Medulla oblongata (tissue), 1 donor: ENCODE results near the gene PHRF1.

Experiments
- DNase-seq: peaks from one replicate; pipeline ENCODE4 v3.0.0-alpha.2; 2015; ENCODE audit errors: extremely low spot score

PHRF1 gene

GRCh38 chr11:556662-557256, 19.5 kb upstream of the PHRF1 start:
- no peak for DNase-seq

GRCh38 chr11:557328-558132, 18.7 kb upstream of the PHRF1 start:
- DNase-seq, result no peak

DNA sequence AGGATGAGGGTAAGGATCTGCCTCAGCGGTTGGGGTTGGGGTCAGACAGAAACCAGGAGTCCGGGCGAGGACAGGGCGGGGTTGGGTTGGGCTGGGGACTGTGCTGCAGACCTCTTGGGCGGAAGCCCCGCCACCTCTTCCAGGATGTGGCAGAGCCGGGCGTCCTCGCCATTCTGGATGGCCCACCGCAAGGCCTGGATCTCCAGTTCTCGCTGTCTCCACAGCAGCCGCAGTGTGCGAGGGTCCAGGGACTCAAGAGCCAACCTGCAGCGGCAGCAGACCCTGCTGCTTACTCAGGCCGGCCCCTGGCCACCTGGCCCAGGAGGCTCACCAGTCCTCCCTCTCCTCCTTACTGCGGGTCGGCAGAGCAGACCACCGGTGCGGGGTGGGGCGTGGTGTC, 17.8 kb upstream of the PHRF1 start:
- no peak for DNase-seq

DNA sequence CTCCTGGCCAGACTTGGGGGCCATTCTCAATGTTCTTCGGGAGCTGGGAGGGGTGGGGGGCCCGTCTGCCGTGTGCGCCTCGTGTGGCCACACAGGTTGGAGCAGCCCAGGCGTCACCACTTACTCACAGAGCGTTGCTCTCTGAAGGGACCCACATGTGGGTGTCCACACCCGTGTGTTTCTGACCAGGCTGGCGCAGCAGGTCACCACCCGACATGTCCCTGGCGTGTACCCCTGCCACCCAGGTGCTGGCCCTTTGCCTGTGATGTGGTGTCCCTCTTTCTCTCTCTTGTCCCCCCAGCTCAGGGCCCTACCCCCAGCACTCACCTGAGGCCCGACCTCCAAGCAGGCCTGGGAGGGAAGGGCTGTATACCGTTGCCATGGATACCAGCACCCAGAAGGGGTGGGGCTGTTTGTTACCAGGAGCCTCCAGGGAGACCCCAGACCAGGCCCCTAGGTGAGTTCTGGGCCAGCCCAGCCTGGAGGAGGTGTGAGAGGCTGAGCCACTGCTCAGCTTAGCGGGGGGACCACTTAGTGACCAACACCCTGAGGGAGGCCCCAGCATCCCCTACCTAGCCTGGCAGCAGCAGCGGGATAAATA, 17.1 kb upstream of the PHRF1 start:
- no peak for DNase-seq

DNA sequence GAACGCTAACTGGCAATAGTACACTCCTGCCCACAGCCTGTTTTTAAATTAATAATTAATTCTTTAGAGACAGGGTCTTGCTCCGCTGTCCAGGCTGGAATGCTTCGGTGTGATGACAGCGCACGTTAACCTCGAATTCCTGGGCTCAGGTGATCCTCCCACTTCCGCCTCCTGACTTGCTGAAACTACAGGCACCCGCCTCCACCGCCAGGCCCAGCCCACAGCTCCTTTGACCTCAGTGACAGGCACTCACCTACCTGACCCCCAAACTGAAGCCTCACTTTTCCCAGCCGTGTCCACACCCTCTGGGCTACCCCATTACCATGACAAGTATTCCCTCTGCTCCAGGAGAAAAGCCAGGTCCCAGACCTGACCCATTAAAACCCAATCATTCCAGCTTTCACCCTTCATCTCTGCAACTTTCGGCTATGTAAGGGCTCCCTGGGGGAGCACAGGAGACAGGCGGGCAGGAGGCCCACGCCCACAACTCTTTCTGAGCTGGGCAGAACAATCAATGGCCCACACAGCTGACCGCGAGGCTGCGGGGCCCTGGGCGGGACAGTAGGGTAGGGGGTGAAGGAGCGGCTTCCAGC, 16.5 kb upstream of the PHRF1 start:
- no peak for DNase-seq

DNA sequence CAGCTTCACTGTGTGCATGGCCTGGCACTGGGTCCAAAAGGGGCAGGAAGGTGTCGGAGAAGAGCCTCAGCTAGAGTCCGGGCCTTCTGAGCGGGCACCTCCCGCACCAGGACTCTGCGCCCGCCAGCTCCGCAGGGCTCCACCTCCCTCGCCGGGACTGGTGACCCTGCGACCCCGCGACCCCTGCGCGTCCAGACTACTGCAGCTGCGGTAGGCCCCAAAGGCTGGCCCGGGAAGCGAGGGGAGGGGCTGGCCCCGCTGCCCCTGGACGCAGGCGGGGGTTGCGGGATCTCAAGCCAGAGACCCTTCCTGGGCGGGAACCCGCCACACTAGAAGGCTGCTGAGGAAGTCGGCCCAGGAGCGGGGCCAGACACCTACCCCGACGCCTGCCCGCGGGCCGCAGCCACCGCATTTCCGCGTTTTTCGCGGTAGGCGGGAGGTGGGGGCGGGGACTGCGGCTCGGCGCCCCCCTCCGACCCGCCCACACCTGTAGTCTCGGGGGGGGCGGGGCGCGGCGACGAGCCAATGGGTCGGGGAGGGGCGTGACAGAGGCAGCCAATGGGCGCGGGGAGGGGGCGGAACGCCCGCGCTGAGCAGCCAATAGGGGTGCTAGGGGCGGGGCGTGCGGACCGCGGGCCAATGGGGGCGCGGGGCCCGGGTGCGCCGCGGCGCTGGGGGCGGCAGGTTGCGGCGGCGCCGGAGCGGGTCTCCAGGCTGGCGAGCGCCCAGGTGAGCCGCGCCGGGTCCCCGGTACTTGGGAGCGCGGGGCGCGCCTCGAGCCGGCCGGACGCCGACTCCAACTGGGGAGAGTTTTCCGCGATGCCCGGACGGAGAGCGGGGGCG, 15.7 kb upstream of the PHRF1 start, which contains the start of the genes LMNTD2 and RASSF7:
Gene LMNTD2 (minus strand): TSS at position 434 of the 843 bp plus-strand sequence. CDS start 22 bp downstream, at position 412.
Gene RASSF7 (plus strand): TSS at position 666 of the 843 bp plus-strand sequence. CDS start 799 bp downstream, outside the sequence.
- peak; percentile 85 for DNase-seq

GRCh38 chr11:561148-562003, 14.9 kb upstream of the PHRF1 start:
- no peak for DNase-seq

DNA sequence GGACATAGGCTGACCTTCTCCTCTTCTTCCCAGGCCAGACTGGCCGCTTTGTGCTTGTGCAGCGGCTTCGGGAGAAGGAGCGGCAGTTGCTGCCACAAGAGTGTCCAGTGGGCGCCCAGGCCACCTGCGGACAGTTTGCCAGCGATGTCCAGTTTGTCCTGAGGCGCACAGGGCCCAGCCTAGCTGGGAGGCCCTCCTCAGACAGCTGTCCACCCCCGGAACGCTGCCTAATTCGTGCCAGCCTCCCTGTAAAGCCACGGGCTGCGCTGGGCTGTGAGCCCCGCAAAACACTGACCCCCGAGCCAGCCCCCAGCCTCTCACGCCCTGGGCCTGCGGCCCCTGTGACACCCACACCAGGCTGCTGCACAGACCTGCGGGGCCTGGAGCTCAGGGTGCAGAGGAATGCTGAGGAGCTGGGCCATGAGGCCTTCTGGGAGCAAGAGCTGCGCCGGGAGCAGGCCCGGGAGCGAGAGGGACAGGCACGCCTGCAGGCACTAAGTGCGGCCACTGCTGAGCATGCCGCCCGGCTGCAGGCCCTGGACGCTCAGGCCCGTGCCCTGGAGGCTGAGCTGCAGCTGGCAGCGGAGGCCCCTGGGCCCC, 14.1 kb upstream of the PHRF1 start:
- no peak for DNase-seq

GRCh38 chr11:563066-563811, 13.0 kb upstream of the PHRF1 start:
- no peak for DNase-seq

DNA sequence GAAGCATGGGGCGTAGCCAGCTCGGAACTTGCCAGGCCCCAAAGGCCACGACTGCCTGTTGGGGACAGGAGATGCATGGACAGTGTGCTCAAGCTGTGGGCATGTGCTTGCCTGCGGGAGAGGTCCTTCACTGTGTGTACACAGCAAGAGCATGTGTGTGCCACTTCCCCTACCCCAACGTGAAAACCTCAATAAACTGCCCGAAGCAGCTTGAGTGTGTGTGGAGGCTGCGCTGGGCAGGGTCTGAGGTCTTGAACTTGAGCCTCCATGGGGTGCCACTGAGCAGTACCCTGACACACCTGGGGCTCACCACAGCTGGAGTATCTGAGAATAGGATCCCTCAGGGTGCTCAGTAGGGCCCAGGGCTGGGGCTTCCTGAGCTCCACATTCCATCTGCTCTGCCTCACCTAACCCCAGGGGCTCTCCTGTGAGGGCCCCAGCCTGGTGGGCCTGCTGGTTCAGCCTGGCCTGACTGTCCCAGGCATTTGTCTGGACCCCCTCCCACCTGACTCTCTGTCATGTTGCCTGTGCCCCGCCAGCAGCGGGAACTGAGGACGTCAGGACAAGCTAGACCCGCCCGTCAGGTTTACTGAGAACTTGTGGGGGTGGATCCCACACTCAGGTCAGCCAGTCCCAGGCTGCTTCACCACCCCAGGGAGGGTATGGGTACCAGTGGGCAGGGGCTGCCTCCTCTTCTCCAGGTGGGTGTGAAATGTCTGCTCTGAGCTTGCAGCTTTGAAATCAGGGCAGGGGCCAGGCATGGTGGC, 12.3 kb upstream of the PHRF1 start:
- DNase-seq, result no peak

DNA sequence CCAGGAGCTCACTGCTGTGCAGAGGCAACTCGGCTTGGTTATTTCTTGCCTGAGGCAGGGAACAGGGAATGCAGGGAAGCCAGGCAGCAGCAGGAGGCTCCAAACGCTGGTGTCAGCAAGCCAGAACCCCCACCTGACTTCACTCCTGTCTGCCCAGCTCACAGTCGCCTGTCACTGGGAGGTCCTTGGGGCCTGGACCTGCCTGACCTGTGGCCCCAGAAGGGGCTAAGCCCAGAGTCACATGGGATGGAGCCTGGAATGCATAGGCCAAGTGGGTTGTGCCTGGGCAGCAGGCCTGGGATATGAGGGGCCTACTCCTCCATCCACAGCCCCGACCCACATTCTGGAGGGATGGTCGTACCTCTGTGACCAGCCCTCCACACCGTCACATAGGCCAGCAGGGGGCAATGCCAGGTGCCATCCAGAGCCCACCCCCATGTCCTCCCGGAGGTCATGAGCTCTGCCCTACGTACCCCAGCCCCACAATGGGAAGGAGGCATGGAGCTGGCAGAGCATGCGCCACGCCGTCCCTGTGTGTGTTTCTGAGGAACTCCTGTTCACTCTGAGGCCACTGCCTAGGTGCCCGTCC, 10.3 kb upstream of the PHRF1 start:
- DNase-seq, result no peak

DNA sequence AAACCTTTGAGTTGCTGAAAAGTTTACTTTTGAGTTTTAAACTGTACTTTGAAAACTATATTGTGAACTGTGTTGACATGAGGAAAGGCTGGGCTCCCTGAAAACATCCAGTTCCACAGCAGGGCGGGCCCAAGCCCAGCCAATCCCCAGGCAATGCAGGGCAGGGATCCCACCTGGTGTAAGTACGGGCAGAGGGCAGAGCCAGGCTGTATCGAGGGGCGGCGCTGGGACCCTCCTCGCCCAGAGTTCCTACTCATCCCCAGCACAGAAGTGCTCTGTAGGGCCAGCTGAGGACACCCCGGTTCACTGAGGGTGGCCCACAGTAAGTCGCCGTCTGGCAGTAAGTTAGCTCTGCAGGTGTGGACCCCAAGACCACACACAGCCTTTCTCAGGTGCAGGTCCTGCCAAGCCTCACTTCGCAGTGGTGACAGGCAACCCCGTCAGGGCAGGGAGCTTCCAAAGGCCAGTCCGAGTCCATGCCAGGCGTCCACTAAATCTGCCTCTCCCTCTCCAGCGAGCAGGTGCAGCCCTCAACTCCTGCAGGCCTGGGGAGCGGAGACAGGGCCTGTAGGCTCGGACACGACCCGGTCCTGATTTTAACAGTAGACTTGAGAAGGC, 9.2 kb upstream of the PHRF1 start:
- no peak for DNase-seq

DNA sequence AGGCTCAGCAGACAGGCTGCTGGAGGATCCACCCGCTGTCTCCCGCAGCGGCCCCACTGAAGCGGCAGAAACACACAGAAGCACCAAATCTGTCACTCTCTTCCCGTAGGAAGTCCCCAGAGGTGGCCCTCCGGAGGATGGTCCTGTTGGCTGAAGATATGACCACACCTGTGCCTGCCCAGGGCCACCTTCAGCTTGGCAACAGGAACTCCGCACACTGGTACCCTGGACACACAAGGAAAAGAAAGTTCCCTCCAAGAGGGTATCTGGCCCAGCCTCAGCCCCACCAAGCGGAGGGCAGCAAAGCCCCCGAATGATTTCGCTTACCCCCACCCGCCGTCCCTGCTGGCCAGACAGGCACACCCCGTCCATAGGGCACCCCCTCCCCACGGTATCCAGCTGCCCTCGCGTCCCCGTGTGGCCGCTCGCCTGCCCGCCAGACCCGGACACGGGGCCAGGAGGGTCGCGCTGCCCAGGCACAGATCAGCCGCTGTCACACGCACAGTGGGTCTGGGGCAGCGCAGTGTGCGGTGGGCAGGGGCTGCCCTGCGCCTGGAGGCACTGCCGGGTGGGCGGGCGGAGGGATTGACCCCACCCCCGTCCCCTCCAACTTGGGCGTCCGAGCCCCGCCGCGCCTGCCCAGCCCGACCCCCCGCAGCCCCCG, 8.5 kb upstream of the PHRF1 start:
- no peak for DNase-seq

GRCh38 chr11:568306-569157, 7.7 kb upstream of the PHRF1 start:
- DNase-seq, result peak; percentile 93

- no peak for DNase-seq
These were observed 6.9 kb upstream of the PHRF1 start for GRCh38 chr11:569158-569885.

GRCh38 chr11:571802-572185, 4.5 kb upstream of the PHRF1 start:
- DNase-seq, result no peak
